Jurkat, Clone E6-1 (cell line): ENCODE results near the gene NSUN5. TPM values are rescaled to one million over a fixed set of nuclear protein-coding genes. Genes with fewer than 3 reads are reported as not detected.

Source experiments
- DNase-seq: peaks from one replicate; pipeline ENCODE4 v3.0.0-alpha.2; 2011; ENCODE audit warnings: low read depth, low spot score
- H3K4me3 ChIP-seq: 2 replicates; pipeline ENCODE4 v1.5.1; 2011; ENCODE audit warnings: mild to moderate bottlenecking, low read length, control low read depth, moderate library complexity
- polyA plus RNA-seq: library from polyadenylated mRNA; unstranded; fragments of >200 nt; gene quantifications from one replicate; pipeline ENCODE4 v1.2.1, GENCODE V29; 2012; ENCODE audit warnings: missing spikeins; ENCODE audit not compliant: insufficient read length, insufficient read depth

Gene NSUN5
- polyA plus RNA-seq = 67.0 TPM

DNA sequence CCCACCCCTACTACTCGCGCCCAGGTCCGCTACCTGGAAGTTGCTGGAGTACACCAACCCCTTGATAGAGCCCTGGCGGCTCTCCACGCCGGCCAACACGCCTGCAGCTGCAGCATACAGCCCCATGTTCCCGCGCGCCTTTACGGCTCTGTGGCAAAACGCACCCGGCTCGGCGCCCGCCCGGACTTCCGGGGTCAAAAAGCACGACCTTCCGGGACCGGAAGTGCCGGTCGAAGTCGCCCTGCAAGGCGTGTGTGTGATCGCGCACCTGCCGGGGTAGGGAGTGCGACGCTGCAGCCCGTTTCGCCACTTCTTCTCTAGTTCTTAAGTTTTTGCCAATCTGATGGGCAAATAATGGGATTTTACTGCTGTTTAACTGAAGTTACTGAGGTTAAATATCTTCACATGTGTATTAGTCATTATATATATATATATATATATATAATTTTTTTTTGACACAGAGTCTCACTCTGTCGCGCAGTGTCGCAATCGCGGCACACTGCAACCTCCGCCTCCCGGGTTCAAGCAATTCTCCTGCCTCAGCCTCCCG is at the start of gene NSUN5:
NSUN5 (minus strand) TSS at position 162 of the 550 bp plus-strand sequence; CDS start at position 126, 36 bp downstream.
- peak; percentile 86 for DNase-seq
- peak within 1 kb of the TSS; percentile 91 for H3K4me3 ChIP-seq

GRCh38 chr7:73356159-73356558 is 47.5 kb upstream of the NSUN5 start:
- DNase-seq = no peak
- no peak overlapping the region for H3K4me3 ChIP-seq

DNA sequence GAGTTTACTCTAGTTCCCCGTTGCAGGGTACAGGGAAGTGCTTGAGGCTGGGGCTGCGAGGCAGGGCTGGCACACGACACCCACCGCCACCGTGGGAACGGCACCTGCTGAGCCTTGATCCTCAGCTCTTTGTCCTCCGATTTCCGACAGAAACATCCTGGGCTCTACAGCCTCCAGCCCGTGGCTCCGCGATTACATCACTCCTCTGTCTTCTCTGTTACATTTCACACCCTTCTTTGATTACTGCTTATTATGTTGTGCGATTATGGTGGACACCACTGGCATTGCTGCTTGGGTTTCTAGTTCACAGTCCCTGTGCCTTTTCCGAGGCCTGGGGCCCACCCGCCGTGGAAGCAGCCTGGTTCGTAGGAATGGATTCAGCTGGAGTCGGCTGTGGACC is 46.2 kb upstream of the NSUN5 start:
- DNase-seq = no peak
- no peak overlapping the region for H3K4me3 ChIP-seq

DNA sequence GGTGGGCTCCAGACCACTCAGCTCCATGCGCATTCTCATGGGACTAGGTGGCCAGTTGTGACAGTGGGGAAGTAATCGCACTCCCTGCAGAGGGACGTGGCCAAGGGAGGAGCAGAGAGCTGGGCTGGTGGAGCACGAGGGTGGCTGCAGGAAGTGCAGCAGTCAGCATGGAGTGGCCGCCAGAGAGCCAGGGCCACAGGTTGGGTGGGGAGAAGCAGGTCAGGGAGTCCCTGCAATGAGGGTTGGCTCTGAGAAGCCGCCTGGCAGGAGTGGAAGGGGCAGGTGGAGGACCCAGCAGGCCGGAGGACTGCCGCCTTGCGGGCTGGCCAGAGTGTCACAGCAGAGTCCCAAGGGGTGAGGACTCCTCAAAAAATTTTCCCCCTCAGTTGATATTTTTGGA is 45.6 kb upstream of the NSUN5 start:
- DNase-seq = no peak

GRCh38 chr7:73353243-73353642 is 44.6 kb upstream of the NSUN5 start:
- DNase-seq = no peak
- H3K4me3 ChIP-seq = no peak overlapping the region

More for the DNA sequence above, 45.6 kb upstream of the NSUN5 start:
- H3K4me3 ChIP-seq = no peak overlapping the region

GRCh38 chr7:73352784-73353183 is 44.2 kb upstream of the NSUN5 start:
- DNase-seq = no peak
- H3K4me3 ChIP-seq = no peak overlapping the region

DNA sequence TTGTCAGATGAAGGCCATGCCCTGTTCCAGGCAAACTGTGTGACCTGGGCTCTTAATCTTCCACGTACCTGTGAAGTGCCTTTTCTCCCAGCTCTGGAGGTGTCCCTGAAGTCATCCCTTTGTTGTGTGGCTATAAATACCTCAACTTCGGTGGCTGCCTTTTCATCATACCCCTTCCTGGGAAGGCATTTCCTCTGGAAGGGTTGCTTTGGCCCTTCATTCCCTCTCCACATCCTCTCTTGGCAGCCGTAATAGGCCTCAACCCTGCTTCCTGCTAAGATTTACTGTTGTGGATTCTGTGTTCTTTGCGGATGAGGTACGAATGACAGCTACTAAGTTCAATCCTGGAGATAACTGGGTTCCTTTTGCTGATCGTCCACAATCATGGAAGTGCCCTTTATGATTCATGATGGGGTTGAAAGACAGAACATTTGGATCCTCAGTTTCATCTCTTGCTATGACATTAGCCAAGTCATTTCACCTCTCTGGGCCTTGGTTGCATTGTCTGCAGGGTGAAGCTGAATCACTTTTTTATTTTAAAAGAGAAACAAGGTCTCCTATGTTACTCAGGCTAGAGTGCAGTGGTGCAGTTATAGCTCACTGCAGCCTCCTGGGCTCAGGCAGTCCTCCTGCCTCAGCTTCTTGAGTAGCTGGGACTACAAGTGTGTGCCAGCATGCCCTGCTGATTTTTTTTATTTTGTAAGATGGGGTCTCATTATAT is 43.0 kb upstream of the NSUN5 start:
- no peak overlapping the region for H3K4me3 ChIP-seq
- DNase-seq = no peak

DNA sequence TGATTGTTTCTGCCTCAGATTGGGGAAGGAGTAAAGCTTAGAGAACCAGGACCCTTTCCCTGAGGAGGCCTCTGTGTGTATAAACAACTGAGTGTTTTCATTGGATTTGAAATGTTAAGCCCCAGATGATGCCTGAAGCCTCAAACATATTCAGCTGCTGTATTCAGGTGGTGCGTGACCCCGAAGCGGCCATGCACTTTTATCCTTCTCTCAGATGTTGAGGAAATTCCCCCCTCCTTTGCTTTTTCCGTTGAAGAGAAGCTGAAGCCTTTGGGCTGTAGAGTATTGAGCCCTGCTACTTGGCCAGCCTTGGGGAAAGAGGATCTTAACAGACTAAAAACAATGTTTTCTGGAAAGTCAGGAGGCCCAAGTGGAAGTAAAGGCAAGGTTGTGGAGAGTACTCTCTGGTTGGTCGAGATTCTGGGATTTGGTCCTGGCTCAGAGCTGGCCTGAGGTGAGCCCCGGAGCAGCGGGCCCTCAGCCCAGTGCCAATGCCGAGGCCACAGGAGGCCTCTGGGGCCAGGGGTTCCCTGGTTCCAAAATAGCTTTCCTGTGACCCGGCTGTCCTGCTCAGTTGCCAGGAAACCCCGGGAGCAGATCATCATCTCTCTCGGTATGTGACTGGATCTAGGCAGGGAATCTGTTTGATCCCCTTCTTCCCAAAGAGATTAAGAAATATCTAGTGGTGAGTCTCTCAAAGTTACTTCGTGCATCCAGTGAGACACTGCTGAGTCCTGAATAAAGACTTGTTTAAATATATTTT is 41.9 kb upstream of the NSUN5 start:
- H3K4me3 ChIP-seq = no peak overlapping the region
- no peak for DNase-seq

DNA sequence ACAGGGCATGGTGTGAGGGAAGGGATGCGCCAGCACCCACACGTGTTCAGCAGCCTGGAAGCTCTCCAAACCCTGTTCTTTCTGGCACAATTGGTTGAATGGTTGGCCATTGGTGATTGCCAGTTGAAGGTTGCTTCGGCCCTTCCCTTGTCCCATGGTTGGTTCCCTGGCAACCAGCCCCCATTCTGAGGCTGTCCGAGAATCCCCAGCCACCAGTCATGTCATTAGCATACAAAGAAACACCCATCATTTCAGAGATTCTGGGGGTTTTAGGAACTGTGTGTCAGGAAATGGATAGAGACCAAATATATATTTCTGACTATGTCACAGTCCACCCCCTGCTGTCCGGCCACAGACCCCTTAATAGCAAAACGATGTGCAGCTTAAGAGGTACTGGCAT is 41.1 kb upstream of the NSUN5 start:
- no peak overlapping the region for H3K4me3 ChIP-seq
- no peak for DNase-seq

GRCh38 chr7:73345951-73346350 is 37.3 kb upstream of the NSUN5 start:
- H3K4me3 ChIP-seq = no peak overlapping the region
- DNase-seq = no peak

GRCh38 chr7:73345538-73345937 is 36.9 kb upstream of the NSUN5 start:
- DNase-seq = no peak
- H3K4me3 ChIP-seq = no peak overlapping the region

DNA sequence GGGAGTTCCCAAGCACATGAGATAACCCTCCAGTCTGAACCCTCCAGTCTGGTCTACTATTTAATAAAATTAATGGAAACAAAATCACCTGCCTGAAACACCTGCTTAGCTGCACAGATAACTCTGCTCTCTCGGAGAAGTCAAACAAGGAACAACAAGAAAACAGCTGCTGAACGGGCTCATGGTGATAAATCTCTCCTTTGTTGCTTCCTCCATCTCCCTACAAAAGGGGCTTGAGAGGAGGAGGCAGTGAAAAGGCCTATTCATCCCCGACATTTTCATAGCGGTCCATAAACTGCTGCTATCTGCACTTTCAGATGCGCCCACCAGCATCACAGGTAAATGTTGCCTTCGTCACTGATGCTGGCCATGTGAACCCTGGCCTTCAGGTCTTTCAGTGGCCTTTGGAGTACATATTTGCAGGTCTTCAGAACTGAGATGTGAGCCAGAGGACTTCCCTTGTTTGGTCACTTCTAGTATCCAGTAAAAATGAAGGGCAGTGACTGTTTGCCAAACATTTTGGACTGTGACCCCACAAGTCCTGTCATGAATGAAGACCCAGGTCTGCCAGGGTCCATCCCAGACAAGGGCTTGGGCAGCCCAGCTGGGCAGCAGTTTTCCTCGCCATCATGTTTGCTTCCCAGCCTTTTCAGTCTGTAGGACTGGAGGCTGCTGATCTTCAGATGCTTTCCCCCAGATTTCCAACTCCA is 35.2 kb upstream of the NSUN5 start:
- H3K4me3 ChIP-seq = no peak overlapping the region
- DNase-seq = no peak

GRCh38 chr7:73342645-73343044 is 34.0 kb upstream of the NSUN5 start:
- DNase-seq = no peak
- H3K4me3 ChIP-seq = no peak overlapping the region

DNA sequence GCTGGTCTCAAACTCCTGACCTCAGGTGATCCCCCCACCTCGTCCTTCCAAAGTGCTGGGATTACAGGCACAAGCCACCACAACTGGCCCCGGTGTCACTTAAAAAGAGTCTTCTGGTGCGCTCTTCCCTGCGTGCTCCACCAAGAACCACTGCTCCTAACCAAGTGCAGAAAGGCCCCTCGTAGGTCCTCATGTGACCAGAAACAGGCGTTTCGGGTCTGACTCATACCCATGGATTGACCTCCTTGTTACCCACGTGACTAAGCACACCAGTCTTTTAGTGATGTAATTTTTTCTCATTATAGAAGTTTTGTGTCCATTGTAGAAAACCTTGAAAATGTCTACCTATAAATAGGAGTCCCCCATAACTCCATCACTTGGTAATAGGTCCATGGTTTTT is 33.3 kb upstream of the NSUN5 start:
- DNase-seq = no peak

GRCh38 chr7:73340514-73340913 is 31.9 kb upstream of the NSUN5 start:
- DNase-seq = no peak

More for the DNA sequence above, 33.3 kb upstream of the NSUN5 start:
- no peak overlapping the region for H3K4me3 ChIP-seq

GRCh38 chr7:73338321-73338720 is 29.7 kb upstream of the NSUN5 start:
- H3K4me3 ChIP-seq = no peak overlapping the region
- no peak for DNase-seq

More at GRCh38 chr7:73340514-73340913, 31.9 kb upstream of the NSUN5 start:
- H3K4me3 ChIP-seq = no peak overlapping the region

DNA sequence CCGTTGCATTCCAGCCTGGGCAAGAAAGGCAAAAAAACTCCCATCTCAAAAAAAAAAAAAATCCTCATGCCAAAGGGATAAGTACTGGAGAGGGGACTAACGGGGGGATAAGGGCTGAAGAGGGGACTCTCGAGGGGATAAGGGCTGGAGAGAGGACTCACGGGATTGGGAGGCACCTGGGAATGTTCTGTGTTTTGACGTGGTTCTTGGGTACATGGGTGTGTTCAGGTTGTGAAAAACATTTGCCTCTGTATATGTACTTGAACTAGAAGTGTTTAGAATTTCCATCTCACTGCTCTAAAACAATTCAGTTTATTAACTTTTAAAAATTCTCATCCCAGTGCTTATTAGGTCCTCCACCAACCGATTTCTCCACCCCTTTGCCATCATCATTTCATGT is 23.8 kb upstream of the NSUN5 start:
- no peak for DNase-seq
- no peak overlapping the region for H3K4me3 ChIP-seq

DNA sequence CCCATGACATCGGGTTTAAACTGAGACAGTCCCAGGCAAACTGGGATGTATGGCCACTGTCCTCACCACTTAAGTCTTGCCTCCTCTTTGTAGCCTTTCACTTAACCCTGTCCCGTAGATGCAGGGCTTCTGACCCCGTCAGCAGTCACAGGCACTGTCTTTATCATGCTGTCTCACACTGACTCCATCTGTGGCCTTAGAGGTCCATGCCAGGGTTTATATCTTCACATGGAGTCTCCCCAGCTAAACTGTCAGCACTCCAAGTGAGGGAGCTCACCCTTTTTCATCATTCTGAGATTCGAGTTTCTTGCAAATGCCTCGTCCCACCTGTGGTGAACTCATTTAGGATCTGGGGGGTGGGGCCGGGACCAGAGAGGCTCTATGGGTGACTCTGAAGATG is 22.1 kb upstream of the NSUN5 start:
- no peak for DNase-seq
- no peak overlapping the region for H3K4me3 ChIP-seq

DNA sequence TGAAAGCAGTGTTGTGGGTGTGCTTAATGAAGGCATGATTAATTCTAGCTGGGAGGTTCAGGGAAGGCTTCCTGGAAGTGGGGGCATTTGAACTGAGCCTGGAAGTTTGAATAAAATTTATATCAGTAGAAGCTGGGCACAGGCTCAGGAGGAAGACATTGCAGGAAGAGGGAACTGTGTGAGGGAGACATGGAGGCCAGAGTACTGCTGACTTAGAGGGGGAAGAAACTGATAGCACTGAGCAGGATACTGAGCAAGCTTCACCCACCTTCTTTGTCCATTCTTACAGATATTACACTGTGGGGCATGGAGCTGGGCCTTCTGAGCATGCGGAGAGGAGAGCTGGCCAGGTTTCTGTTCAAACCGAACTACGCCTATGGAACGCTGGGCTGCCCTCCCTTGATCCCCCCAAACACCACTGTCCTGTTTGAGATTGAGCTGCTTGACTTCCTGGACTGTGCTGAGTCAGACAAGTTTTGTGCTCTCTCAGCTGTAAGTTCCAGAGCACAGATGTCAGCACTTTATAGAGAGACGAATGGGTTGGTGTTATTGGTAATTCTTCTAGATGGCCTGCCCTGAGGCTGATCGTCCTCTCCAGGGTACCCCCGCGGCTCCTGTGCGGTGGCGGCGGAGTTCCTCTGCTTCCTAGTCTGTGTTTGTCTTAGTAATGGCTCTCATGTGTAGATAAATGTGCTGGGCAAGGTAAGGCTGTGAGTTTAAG is 21.4 kb upstream of the NSUN5 start:
- DNase-seq = no peak
- H3K4me3 ChIP-seq = no peak overlapping the region
